Measurements from ENCODE around the gene CCNB2.

DNA sequence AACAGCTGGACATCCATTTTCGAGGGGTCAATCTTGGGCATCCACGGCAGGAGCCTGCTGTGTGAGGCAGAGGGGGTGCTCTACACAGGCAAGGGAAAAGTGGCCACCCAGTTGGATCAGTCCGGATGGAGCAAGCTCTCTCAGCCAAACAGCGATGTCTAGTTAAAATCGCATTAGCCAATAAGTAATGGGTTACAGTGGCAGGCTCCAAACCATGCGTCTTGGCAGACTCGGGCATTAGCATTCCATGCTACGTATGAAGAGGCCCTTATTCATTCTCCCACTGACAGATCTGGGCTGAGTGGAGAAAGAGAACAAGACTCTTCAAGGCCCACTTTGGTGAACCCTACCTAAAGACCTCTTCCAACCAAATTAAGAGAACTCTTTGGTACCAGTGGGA, 49.3 kb downstream of the CCNB2 start:
- no peak for TF ChIP-seq EP300 (IDR thresholded peaks at IDR 0.05; ENCODE audit: borderline replicate concordance in 1 of 2, control insufficient read depth in 1 of 2, low read depth in 2 of 2, low read length in 2 of 2)
- TF ChIP-seq, protein P1, sequence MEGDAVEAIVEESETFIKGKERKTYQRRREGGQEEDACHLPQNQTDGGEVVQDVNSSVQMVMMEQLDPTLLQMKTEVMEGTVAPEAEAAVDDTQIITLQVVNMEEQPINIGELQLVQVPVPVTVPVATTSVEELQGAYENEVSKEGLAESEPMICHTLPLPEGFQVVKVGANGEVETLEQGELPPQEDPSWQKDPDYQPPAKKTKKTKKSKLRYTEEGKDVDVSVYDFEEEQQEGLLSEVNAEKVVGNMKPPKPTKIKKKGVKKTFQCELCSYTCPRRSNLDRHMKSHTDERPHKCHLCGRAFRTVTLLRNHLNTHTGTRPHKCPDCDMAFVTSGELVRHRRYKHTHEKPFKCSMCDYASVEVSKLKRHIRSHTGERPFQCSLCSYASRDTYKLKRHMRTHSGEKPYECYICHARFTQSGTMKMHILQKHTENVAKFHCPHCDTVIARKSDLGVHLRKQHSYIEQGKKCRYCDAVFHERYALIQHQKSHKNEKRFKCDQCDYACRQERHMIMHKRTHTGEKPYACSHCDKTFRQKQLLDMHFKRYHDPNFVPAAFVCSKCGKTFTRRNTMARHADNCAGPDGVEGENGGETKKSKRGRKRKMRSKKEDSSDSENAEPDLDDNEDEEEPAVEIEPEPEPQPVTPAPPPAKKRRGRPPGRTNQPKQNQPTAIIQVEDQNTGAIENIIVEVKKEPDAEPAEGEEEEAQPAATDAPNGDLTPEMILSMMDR (IDR thresholded peaks at IDR 0.05 in 2 of 3, conservative IDR thresholded peaks at IDR 0.05 in 1 of 3; ENCODE audit: control insufficient read depth in 2 of 3, extremely low read depth in 1 of 3, insufficient read depth in 1 of 3, low read depth in 3 of 3, low read length in 3 of 3), result no peak
- TF ChIP-seq GABPA (IDR thresholded peaks at IDR 0.05; ENCODE audit: low read depth), result no peak
- no peak for TF ChIP-seq TCF3 (IDR thresholded peaks at IDR 0.05; ENCODE audit: borderline replicate concordance, insufficient read depth, low read depth, low read length)
- no peak for TF ChIP-seq TCF7 (IDR thresholded peaks at IDR 0.05; ENCODE audit: borderline replicate concordance)
- TF ChIP-seq RFX5 (IDR thresholded peaks at IDR 0.05; ENCODE audit: low read depth, low read length), result no peak
- TF ChIP-seq EGR1 (IDR thresholded peaks at IDR 0.05; ENCODE audit: borderline replicate concordance in 1 of 2, low read depth in 2 of 2, low read length in 2 of 2), result no peak
- TF ChIP-seq POU2F2 (IDR thresholded peaks at IDR 0.05; ENCODE audit: borderline replicate concordance, low read depth, low read length), result no peak
- no peak for TF ChIP-seq SMAD1 (IDR thresholded peaks at IDR 0.05; ENCODE audit: low read depth, partially characterized antibody)
- TF ChIP-seq STAT1 (conservative IDR thresholded peaks at IDR 0.05), result no peak
- no peak for TF ChIP-seq ZNF24 (IDR thresholded peaks at IDR 0.05)
- no peak for TF ChIP-seq POLR2A (IDR thresholded peaks at IDR 0.05; ENCODE audit: low read depth, low read length)
- TF ChIP-seq WRNIP1 (IDR thresholded peaks at IDR 0.05; ENCODE audit: borderline replicate concordance, low read depth, low read length), result no peak
- TF ChIP-seq, protein P2, sequence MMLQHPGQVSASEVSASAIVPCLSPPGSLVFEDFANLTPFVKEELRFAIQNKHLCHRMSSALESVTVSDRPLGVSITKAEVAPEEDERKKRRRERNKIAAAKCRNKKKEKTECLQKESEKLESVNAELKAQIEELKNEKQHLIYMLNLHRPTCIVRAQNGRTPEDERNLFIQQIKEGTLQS (IDR thresholded peaks at IDR 0.05; ENCODE audit: borderline replicate concordance, extremely low read depth, low read depth, low read length), result no peak

Data from GM12878 (cell line).